GM12878 (cell line): Measurements from ENCODE around the gene CAMK2D. TPM values are rescaled to one million over a fixed set of nuclear protein-coding genes. Genes with fewer than 3 reads are reported as not detected.

Experiments
- ATAC-seq: fragments of 200-7000 bp; cut with Tn5 transposase; 3 replicates; pipeline ENCODE4 v1.9.1; 2020; ENCODE audit warnings: mild to moderate bottlenecking, moderate library complexity
- BruUV-seq: library from RNA; stranded (reverse); fragments of 400-500 nt; replicated peaks from 2 replicates; lab custom pipeline; 2021; lab: Mats Ljungman, UMichigan
- CTCF ChIA-PET: fragments of 300-600 bp; sonication (Branson Sonifier 250); formaldehyde crosslinking; extraction: SDS; loops from one replicate; lab custom pipeline; 2021; ENCODE audit warnings: inconsistent platforms; lab: Yijun Ruan, JAX
- POLR2A ChIA-PET: fragments of 350-600 bp; formaldehyde crosslinking; extraction: SDS; loops from one replicate; lab custom pipeline; 2021; ENCODE audit warnings: inconsistent platforms; lab: Charles Lee
- RAD21 ChIA-PET: fragments of 300-600 bp; sonication (Branson Sonifier 250); formaldehyde crosslinking; loops from one replicate; lab custom pipeline; 2023; ENCODE audit warnings: antibody characterized with exemption; ENCODE audit not compliant: unreplicated experiment; lab: Charles Lee
- SMC1A ChIA-PET: fragments of 300-600 bp; sonication (Branson Sonifier 250); formaldehyde crosslinking; loops from one replicate; lab custom pipeline; 2023; ENCODE audit not compliant: unreplicated experiment, uncharacterized antibody; lab: Charles Lee
- DNase-seq: peaks from one replicate; pipeline ENCODE4 v3.0.0-alpha.2; 2011; ENCODE audit warnings: low read depth, low spot score
- FAIRE-seq: peaks from 3 replicates; lab custom pipeline; 2011; peaks lifted over from hg19 to GRCh38; lab: Jason Lieb, UNC
- H2AFZ ChIP-seq: 2 replicates; pipeline ENCODE4 v1.6.0; 2011; ENCODE audit warnings: low read depth, low read length, control low read depth; ENCODE audit not compliant: control insufficient read depth
- H3K27ac ChIP-seq: 2 replicates; pipeline ENCODE4 v1.5.1; 2011; ENCODE audit warnings: control low read depth; ENCODE audit not compliant: control insufficient read depth, insufficient read depth
- H3K27me3 ChIP-seq, 2 experiments: replicated peaks in 1 of 2; 2 replicates each; pipeline versions ENCODE4 v1.6.0 to v1.6.1; 2011; ENCODE audit warnings: low read length in 1 of 2; ENCODE audit not compliant: control insufficient read depth in 2 of 2, insufficient read depth in 2 of 2
- H3K36me3 ChIP-seq, 2 experiments: 2 replicates each; pipeline ENCODE4 v1.5.1; 2011; ENCODE audit warnings: low read length in 1 of 2; ENCODE audit not compliant: control insufficient read depth in 2 of 2, insufficient read depth in 2 of 2
- H3K4me1 ChIP-seq: 2 replicates; pipeline ENCODE4 v1.6.1; 2011; ENCODE audit warnings: mild to moderate bottlenecking, low read length, moderate library complexity, mixed read lengths; ENCODE audit not compliant: control insufficient read depth, insufficient read depth
- H3K4me2 ChIP-seq: 2 replicates; pipeline ENCODE4 v1.6.0; 2011; ENCODE audit warnings: control low read depth; ENCODE audit not compliant: control insufficient read depth, insufficient read depth
- H3K4me3 ChIP-seq: fragments of 200-600 bp; sonication (generic); 2 replicates; pipeline ENCODE4 v1.5.1; 2016
- H3K79me2 ChIP-seq: 2 replicates; pipeline ENCODE4 v1.6.0; 2011; ENCODE audit warnings: low read length; ENCODE audit not compliant: control insufficient read depth, insufficient read depth
- H3K9ac ChIP-seq: 2 replicates; pipeline ENCODE4 v1.8.0; 2011; ENCODE audit warnings: low read length, control low read depth, mixed read lengths; ENCODE audit not compliant: control insufficient read depth, insufficient read depth
- H3K9me3 ChIP-seq: replicated peaks from 3 replicates; pipeline ENCODE4 v1.5.1; 2011; ENCODE audit warnings: mild to moderate bottlenecking, low read length; ENCODE audit not compliant: control insufficient read depth, insufficient read depth
- H4K20me1 ChIP-seq: 2 replicates; pipeline ENCODE4 v1.6.0; 2011; ENCODE audit not compliant: control insufficient read depth, insufficient read depth
- BRCA1 ChIP-seq: IDR thresholded peaks from 2 replicates; pipeline ENCODE4 v1.6.1; 2011; ENCODE audit warnings: low read depth, low read length, improper control_type of control experiment
- EGR1 ChIP-seq, 2 experiments: IDR thresholded peaks; 1 replicate in 1 of 2; 2 replicates in 1 of 2; pipeline ENCODE4 v1.6.1; 2011 to 2012; ENCODE audit warnings: low read depth in 2 of 2, low read length in 2 of 2, borderline replicate concordance in 1 of 2, mild to moderate bottlenecking in 1 of 2, moderate library complexity in 1 of 2
- GABPA ChIP-seq: IDR thresholded peaks from 2 replicates; pipeline ENCODE4 v1.6.1; 2014; ENCODE audit warnings: antibody characterized with exemption, low read depth, mild to moderate bottlenecking, inconsistent platforms
- NR2C1 ChIP-seq: fragments of 450-650 bp; IDR thresholded peaks from 2 replicates; pipeline ENCODE4 v1.6.1; 2017; ENCODE audit warnings: antibody characterized with exemption, mild to moderate bottlenecking, moderate library complexity
- POLR2AphosphoS5 ChIP-seq: IDR thresholded peaks from 2 replicates; pipeline ENCODE4 v1.6.1; 2011; ENCODE audit warnings: mild to moderate bottlenecking, low read length, inconsistent platforms
- RBBP5 ChIP-seq: fragments of 200-600 bp; sonication (generic); conservative IDR thresholded peaks from 2 replicates; pipeline ENCODE4 v1.6.1; 2016
- REST ChIP-seq: IDR thresholded peaks from 2 replicates; pipeline ENCODE4 v1.6.1; 2012; ENCODE audit warnings: mild to moderate bottlenecking, low read depth, low read length
- SIN3A ChIP-seq: IDR thresholded peaks from 2 replicates; pipeline ENCODE4 v1.6.1; 2012; ENCODE audit warnings: low read depth, low read length, improper control_type of control experiment
- SPI1 ChIP-seq: IDR thresholded peaks from 2 replicates; pipeline ENCODE4 v1.6.1; 2011; ENCODE audit warnings: low read depth, mild to moderate bottlenecking, low read length, moderate library complexity, borderline replicate concordance; ENCODE audit not compliant: insufficient read depth
- SREBF2 ChIP-seq: IDR thresholded peaks from 2 replicates; pipeline ENCODE4 v1.6.1; 2012; ENCODE audit warnings: mild to moderate bottlenecking, low read length
- STAT1 ChIP-seq: fragments of 450-650 bp; conservative IDR thresholded peaks from 2 replicates; pipeline ENCODE4 v1.6.1; 2014; ENCODE audit warnings: antibody characterized with exemption, mild to moderate bottlenecking
- WGBS: methylation state at CpG from one replicate; pipeline ENCODE4 v1.1.6; 2016; ENCODE audit warnings: low lambda C conversion rate; ENCODE audit not compliant: insufficient replicate concordance, insufficient coverage; ENCODE audit errors: missing lambda C conversion rate; 5-methylcytosine and 5-hydroxymethylcytosine counted together
- in situ Hi-C: fragments of 300-500 bp; cut with MboI; formaldehyde crosslinking; loops from 9 replicates; pipeline ENCODE4 v1.14.3; 2018; ENCODE audit warnings: mixed read lengths
- intact Hi-C: fragments of 100-400 bp; cut with micrococcal nuclease; formaldehyde crosslinking; loops from one replicate; pipeline ENCODE4 v1.14.2; 2022; ENCODE audit not compliant: unreplicated experiment
- polyA plus RNA-seq, 11 experiments: library from polyadenylated mRNA; depleted of rRNA in 4 of 11; unstranded in 6 of 11; stranded (reverse) in 5 of 11; fragments of >200 nt; fragmentation: Nextera tagmentation in 4 of 11; fragmentation: Illumina TruSeq in 1 of 11; extraction: Ambion mirVana in 4 of 11; extraction: Trizol in 1 of 11; gene quantifications; 1 replicate in 1 of 11; 2 replicates in 10 of 11; pipeline versions ENCODE4 v1.2.1 to v1.2.3, GENCODE V29; 2011 to 2016; ENCODE audit warnings: inconsistent platforms in 2 of 11, missing spikeins in 2 of 11, low read depth in 1 of 11
- total RNA-seq, 4 experiments: library from RNA; depleted of rRNA in 3 of 4; stranded (reverse); fragments of >200 nt in 3 of 4; fragmentation: Illumina TruSeq in 1 of 4; extraction: Trizol in 1 of 4; gene quantifications; 2 replicates each; pipeline versions ENCODE4 v1.2.1 to v1.2.3, GENCODE V29; 2013 to 2021
- TF ChIP-seq, protein P1 (sequence below): fragments of 450-650 bp; IDR thresholded peaks from 2 replicates; pipeline ENCODE4 v1.6.1; 2017; ENCODE audit warnings: mild to moderate bottlenecking, moderate library complexity
- TF ChIP-seq, protein P2 (sequence below): fragments of 450-650 bp; IDR thresholded peaks from 2 replicates; pipeline ENCODE4 v1.6.1; 2017; ENCODE audit warnings: borderline replicate concordance

CAMK2D gene
- total and polyA plus RNA-seq, 10 of the 15 experiments (the other 5 are each of a cell fraction or from before 2014, with no cell fraction given) = 6.9 to 88.5 (median 12.9) TPM

- in situ Hi-C loops = no loop called here
- Histone ChIP-seq H3K4me1 (no peaks in the 10 kb centered on the region), H3K36me3 (peaks cover 2 to 8% of the 10 kb centered on the region in 2 experiments; a peak in 1 of 4 replicates), H3K9me3 (peaks cover 2% of the 10 kb centered on the region; the same call in 2 of the 3 replicates), H3K79me2 (peaks cover 4% of the 10 kb centered on the region), H3K27me3 (no peaks in the 10 kb centered on the region), H3K27ac (no peak overlapping the region), H3K4me2 (no peak overlapping the region), H3K9ac (no peak overlapping the region), H3K4me3 (no peak overlapping the region), H4K20me1 (no peaks in the 10 kb centered on the region), H2AFZ (no peak overlapping the region)
- CTCF ChIA-PET = interaction anchor here (1.0 to 2.2 kb wide), 3 partner anchors 11 to 108 kb away, joined by 3 to 6 read pairs (median 4); no protein-coding TSS in a partner anchor
- intact Hi-C loops = no loop called here
- POLR2A ChIA-PET = no interaction called here
- ATAC-seq (peak; percentile 28; the same call in 2 of the 3 replicates), FAIRE-seq (no peak), DNase-seq (no peak)
- RAD21 ChIA-PET = interaction anchor here (1.1 kb wide), 1 partner anchor 11 kb away, joined by 3 read pairs; no protein-coding TSS in a partner anchor
- SMC1A ChIA-PET = interaction anchor here (1.0 to 1.3 kb wide), 2 partner anchors 17 to 107 kb away, joined by 3 to 4 read pairs; no protein-coding TSS in a partner anchor
- 83% methylated on average over 4 of the region's 4 CpGs for WGBS
- BruUV-seq = no TSS peak
- TF ChIP-seq NR2C1 (no peak), SREBF2 (no peak), BRCA1 (no peak), EGR1 (IDR thresholded peaks at IDR 0.05; ENCODE audit: borderline replicate concordance in 1 of 2, low read depth in 2 of 2, low read length in 2 of 2) (no peak), GABPA (no peak), SIN3A (no peak), REST (no peak), SPI1 (no peak), RBBP5 (no peak), POLR2AphosphoS5 (no peak), STAT1 (no peak)
- TF ChIP-seq, protein P1, sequence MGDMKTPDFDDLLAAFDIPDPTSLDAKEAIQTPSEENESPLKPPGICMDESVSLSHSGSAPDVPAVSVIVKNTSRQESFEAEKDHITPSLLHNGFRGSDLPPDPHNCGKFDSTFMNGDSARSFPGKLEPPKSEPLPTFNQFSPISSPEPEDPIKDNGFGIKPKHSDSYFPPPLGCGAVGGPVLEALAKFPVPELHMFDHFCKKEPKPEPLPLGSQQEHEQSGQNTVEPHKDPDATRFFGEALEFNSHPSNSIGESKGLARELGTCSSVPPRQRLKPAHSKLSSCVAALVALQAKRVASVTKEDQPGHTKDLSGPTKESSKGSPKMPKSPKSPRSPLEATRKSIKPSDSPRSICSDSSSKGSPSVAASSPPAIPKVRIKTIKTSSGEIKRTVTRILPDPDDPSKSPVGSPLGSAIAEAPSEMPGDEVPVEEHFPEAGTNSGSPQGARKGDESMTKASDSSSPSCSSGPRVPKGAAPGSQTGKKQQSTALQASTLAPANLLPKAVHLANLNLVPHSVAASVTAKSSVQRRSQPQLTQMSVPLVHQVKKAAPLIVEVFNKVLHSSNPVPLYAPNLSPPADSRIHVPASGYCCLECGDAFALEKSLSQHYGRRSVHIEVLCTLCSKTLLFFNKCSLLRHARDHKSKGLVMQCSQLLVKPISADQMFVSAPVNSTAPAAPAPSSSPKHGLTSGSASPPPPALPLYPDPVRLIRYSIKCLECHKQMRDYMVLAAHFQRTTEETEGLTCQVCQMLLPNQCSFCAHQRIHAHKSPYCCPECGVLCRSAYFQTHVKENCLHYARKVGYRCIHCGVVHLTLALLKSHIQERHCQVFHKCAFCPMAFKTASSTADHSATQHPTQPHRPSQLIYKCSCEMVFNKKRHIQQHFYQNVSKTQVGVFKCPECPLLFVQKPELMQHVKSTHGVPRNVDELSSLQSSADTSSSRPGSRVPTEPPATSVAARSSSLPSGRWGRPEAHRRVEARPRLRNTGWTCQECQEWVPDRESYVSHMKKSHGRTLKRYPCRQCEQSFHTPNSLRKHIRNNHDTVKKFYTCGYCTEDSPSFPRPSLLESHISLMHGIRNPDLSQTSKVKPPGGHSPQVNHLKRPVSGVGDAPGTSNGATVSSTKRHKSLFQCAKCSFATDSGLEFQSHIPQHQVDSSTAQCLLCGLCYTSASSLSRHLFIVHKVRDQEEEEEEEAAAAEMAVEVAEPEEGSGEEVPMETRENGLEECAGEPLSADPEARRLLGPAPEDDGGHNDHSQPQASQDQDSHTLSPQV = no peak
- TF ChIP-seq, protein P2, sequence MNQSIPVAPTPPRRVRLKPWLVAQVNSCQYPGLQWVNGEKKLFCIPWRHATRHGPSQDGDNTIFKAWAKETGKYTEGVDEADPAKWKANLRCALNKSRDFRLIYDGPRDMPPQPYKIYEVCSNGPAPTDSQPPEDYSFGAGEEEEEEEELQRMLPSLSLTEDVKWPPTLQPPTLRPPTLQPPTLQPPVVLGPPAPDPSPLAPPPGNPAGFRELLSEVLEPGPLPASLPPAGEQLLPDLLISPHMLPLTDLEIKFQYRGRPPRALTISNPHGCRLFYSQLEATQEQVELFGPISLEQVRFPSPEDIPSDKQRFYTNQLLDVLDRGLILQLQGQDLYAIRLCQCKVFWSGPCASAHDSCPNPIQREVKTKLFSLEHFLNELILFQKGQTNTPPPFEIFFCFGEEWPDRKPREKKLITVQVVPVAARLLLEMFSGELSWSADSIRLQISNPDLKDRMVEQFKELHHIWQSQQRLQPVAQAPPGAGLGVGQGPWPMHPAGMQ = no peak
Measured at GRCh38 chr4:113744667-113745240, 16.8 kb downstream of the CAMK2D start.
